Neuronal stem cell (in vitro differentiated cells): ENCODE data around the gene VDR.

Experiments used
- DNase-seq: peaks from one replicate; pipeline ENCODE4 v3.0.0-alpha.2; 2013; ENCODE audit warnings: low spot score
- H2AFZ ChIP-seq: one replicate; pipeline ENCODE4 v1.6.1; 2013; ENCODE audit warnings: mild to moderate bottlenecking, low read length, inconsistent platforms
- H2AK5ac ChIP-seq: 2 replicates; pipeline ENCODE4 v1.6.1; 2013; ENCODE audit warnings: low read depth, mild to moderate bottlenecking, inconsistent platforms, low read length, moderate library complexity, mixed read lengths
- H2BK120ac ChIP-seq: 2 replicates; pipeline ENCODE4 v1.6.1; 2013; ENCODE audit warnings: low read depth, mild to moderate bottlenecking, inconsistent platforms, low read length, moderate library complexity, mixed read lengths
- H2BK12ac ChIP-seq: one replicate; pipeline ENCODE4 v1.6.1; 2013; ENCODE audit warnings: low read length, inconsistent platforms
- H2BK15ac ChIP-seq: 2 replicates; pipeline ENCODE4 v1.6.1; 2013; ENCODE audit warnings: mild to moderate bottlenecking, low read length, inconsistent platforms, mixed read lengths
- H2BK5ac ChIP-seq: one replicate; pipeline ENCODE4 v1.6.1; 2013; ENCODE audit warnings: inconsistent platforms, mild to moderate bottlenecking, low read length, moderate library complexity
- H3K14ac ChIP-seq: one replicate; pipeline ENCODE4 v1.6.1; 2013; ENCODE audit warnings: low read length, inconsistent platforms
- H3K18ac ChIP-seq: 2 replicates; pipeline ENCODE4 v1.6.1; 2013; ENCODE audit warnings: low read length, inconsistent platforms
- H3K23ac ChIP-seq: 2 replicates; pipeline ENCODE4 v1.6.1; 2013; ENCODE audit warnings: low read depth, mild to moderate bottlenecking, mixed read lengths, low read length, inconsistent platforms; ENCODE audit not compliant: poor library complexity
- H3K27ac ChIP-seq: replicated peaks from 3 replicates; pipeline ENCODE4 v1.5.1; 2013; ENCODE audit warnings: low read length, inconsistent platforms
- H3K27me3 ChIP-seq, 3 experiments: 2 replicates each; pipeline ENCODE4 v1.6.1; 2013; ENCODE audit warnings: low read length in 3 of 3, mild to moderate bottlenecking in 2 of 3, inconsistent platforms in 1 of 3, low read depth in 1 of 3, mixed read lengths in 1 of 3, moderate library complexity in 1 of 3; ENCODE audit not compliant: control insufficient read depth in 3 of 3, insufficient read depth in 3 of 3
- H3K36me3 ChIP-seq, 2 donors: replicated peaks in 1 of 2; 2 replicates each; pipeline ENCODE4 v1.6.1; 2013; ENCODE audit warnings: low read length in 2 of 2; ENCODE audit not compliant: control insufficient read depth in 2 of 2, insufficient read depth in 2 of 2
- H3K4ac ChIP-seq: 2 replicates; pipeline ENCODE4 v1.6.1; 2013; ENCODE audit warnings: inconsistent platforms, mild to moderate bottlenecking, low read length, moderate library complexity
- H3K4me1 ChIP-seq, 2 donors: 1 replicate in 1 of 2; 2 replicates in 1 of 2; pipeline ENCODE4 v1.6.1; 2013; ENCODE audit warnings: low read length in 2 of 2, low read depth in 1 of 2; ENCODE audit not compliant: control insufficient read depth in 2 of 2, insufficient read depth in 1 of 2
- H3K4me2 ChIP-seq: one replicate; pipeline ENCODE4 v1.6.1; 2013; ENCODE audit warnings: mild to moderate bottlenecking, low read length, inconsistent platforms; ENCODE audit not compliant: insufficient read depth, poor library complexity, severe bottlenecking
- H3K4me3 ChIP-seq, 2 donors: 2 replicates each; pipeline ENCODE4 v1.5.1; 2013; ENCODE audit warnings: low read length in 2 of 2, mild to moderate bottlenecking in 2 of 2, inconsistent platforms in 1 of 2, moderate library complexity in 1 of 2
- H3K79me1 ChIP-seq: one replicate; pipeline ENCODE4 v1.6.1; 2013; ENCODE audit warnings: low read depth, mild to moderate bottlenecking, inconsistent platforms, low read length, moderate library complexity
- H3K9ac ChIP-seq: one replicate; pipeline ENCODE4 v1.6.1; 2013; ENCODE audit warnings: mild to moderate bottlenecking, low read depth, low read length, inconsistent platforms; ENCODE audit not compliant: poor library complexity
- H3K9me3 ChIP-seq, 2 donors: replicated peaks in 1 of 2; 2 replicates each; pipeline versions ENCODE3 to v1.6.1; 2013; ENCODE audit warnings: low read length in 2 of 2, mild to moderate bottlenecking in 2 of 2, inconsistent platforms in 1 of 2, low read depth in 1 of 2, mixed read lengths in 1 of 2, moderate library complexity in 1 of 2; ENCODE audit not compliant: control insufficient read depth in 2 of 2, insufficient read depth in 1 of 2
- H4K8ac ChIP-seq: one replicate; pipeline ENCODE4 v1.6.1; 2013; ENCODE audit warnings: low read depth, mild to moderate bottlenecking, inconsistent platforms, low read length, moderate library complexity
- H4K91ac ChIP-seq: one replicate; pipeline ENCODE4 v1.6.1; 2013; ENCODE audit warnings: low read length, low read depth, mild to moderate bottlenecking, inconsistent platforms; ENCODE audit not compliant: poor library complexity
- WGBS, 2 donors: extraction: QIAGEN DNeasy Blood & Tissue Kit; methylation state at CpG; one replicate each; pipeline ENCODE4 v1.1.7; 2013; ENCODE audit warnings: missing lambda C conversion rate in 2 of 2, mixed read lengths in 1 of 2; ENCODE audit not compliant: insufficient read length in 2 of 2, insufficient replicate concordance in 1 of 2; ENCODE audit errors: extremely low coverage in 2 of 2; 5-methylcytosine and 5-hydroxymethylcytosine counted together

Gene VDR

GRCh38 chr12:47819138-47819895, 85.5 kb downstream of the VDR start:
- Histone ChIP-seq H3K14ac (no peak overlapping the region), H3K4me2 (peak overlapping the region; percentile 66), H4K91ac (no peak overlapping the region), H2AK5ac (peak overlapping the region; percentile 91), H2BK120ac (peak overlapping the region; percentile 84), H3K4ac (no peak overlapping the region), H2BK15ac (peak overlapping the region; percentile 87), H3K79me1 (peaks cover 4% of the 10 kb centered on the region), H3K4me3 (peak overlapping the region; percentile 81 to 82), H3K23ac (no peak overlapping the region), H3K18ac (peak overlapping the region; percentile 96), H2BK5ac (peak overlapping the region; percentile 100), H3K4me1 (peaks cover 43 to 46% of the 10 kb centered on the region in 2 donors), H3K27ac (peak overlapping the region; percentile 63), H3K9me3 (no peaks in the 10 kb centered on the region), H3K27me3 (no peaks in the 10 kb centered on the region), H3K36me3 (peaks cover 0 to 20% of the 10 kb centered on the region in 2 donors), H2AFZ (peak overlapping the region; percentile 75), H3K9ac (peak overlapping the region; percentile 89), H2BK12ac (peak overlapping the region; percentile 95), H4K8ac (no peak overlapping the region)
- peak; percentile 64 for DNase-seq
- WGBS, 2 donors, result no CpG with 5 or more reads among the region's 77 CpGs

GRCh38 chr12:47818467-47819137, 86.2 kb downstream of the VDR start:
- peak overlapping the region; percentile 66 for H3K4me2 ChIP-seq
- peak overlapping the region; percentile 96 for H3K18ac ChIP-seq
- H3K4me3 ChIP-seq, result peak overlapping the region; percentile 81 to 82
- H3K36me3 ChIP-seq, result peaks cover 0 to 20% of the 10 kb centered on the region in 2 donors
- no peak for DNase-seq
- no peaks in the 10 kb centered on the region for H3K9me3 ChIP-seq
- H2AFZ ChIP-seq, result peak overlapping the region; percentile 75
- peak overlapping the region; percentile 39 for H3K14ac ChIP-seq
- H3K4me1 ChIP-seq, result peaks cover 48 to 51% of the 10 kb centered on the region in 2 donors
- no peak overlapping the region for H4K8ac ChIP-seq
- H3K23ac ChIP-seq, result peak overlapping the region; percentile 66
- H3K9ac ChIP-seq, result peak overlapping the region; percentile 89
- no peak overlapping the region for H2BK15ac ChIP-seq
- H4K91ac ChIP-seq, result peak overlapping the region; percentile 80
- no CpG with 5 or more reads among the region's 23 CpGs for WGBS, 2 donors
- H3K27ac ChIP-seq, result peak overlapping the region; percentile 29
- H2BK120ac ChIP-seq, result peak overlapping the region; percentile 84
- no peaks in the 10 kb centered on the region for H3K27me3 ChIP-seq
- H3K4ac ChIP-seq, result no peak overlapping the region
- no peak overlapping the region for H2BK5ac ChIP-seq
- peaks cover 4% of the 10 kb centered on the region for H3K79me1 ChIP-seq
- H2BK12ac ChIP-seq, result peak overlapping the region; percentile 95
- H2AK5ac ChIP-seq, result peak overlapping the region; percentile 91

- no peak overlapping the region for H3K4me2 ChIP-seq
- H2BK15ac ChIP-seq, result no peak overlapping the region
- no CpG with 5 or more reads among the region's 3 CpGs for WGBS, 2 donors
- H3K18ac ChIP-seq, result peak overlapping the region; percentile 21
- peaks cover 4% of the 10 kb centered on the region for H3K79me1 ChIP-seq
- H2BK5ac ChIP-seq, result no peak overlapping the region
- H3K36me3 ChIP-seq, result peaks cover 0 to 20% of the 10 kb centered on the region in 2 donors
- H4K91ac ChIP-seq, result no peak overlapping the region
- H3K4me1 ChIP-seq, result peaks cover 51 to 56% of the 10 kb centered on the region in 2 donors
- no peak overlapping the region for H2BK12ac ChIP-seq
- no peak overlapping the region for H2BK120ac ChIP-seq
- no peaks in the 10 kb centered on the region for H3K9me3 ChIP-seq
- H3K4ac ChIP-seq, result no peak overlapping the region
- no peak overlapping the region for H3K27ac ChIP-seq
- peak overlapping the region; percentile 91 for H2AK5ac ChIP-seq
- no peak overlapping the region for H4K8ac ChIP-seq
- no peak overlapping the region for H3K9ac ChIP-seq
- H3K23ac ChIP-seq, result no peak overlapping the region
- H3K4me3 ChIP-seq, result peak overlapping the region in 1 of 2 donors; percentile 82
- no peak for DNase-seq
- H3K27me3 ChIP-seq, result no peaks in the 10 kb centered on the region
- no peak overlapping the region for H2AFZ ChIP-seq
- no peak overlapping the region for H3K14ac ChIP-seq
These were observed 86.8 kb downstream of the VDR start for GRCh38 chr12:47818007-47818376.
